OCI-M2 (cell line): Measurements from ENCODE around the gene RCAN2.
"Not testable (repeated sequence)": the region's sequence is repeated elsewhere in the genome, so short reads cannot be mapped to it uniquely, and the experiment has no call there.

Experiments used
- DNase-seq: peaks from one replicate; lab custom pipeline; 2025; ENCODE audit not compliant: unreplicated experiment; lab: John Stamatoyannopoulos, UW

RCAN2 gene

DNA sequence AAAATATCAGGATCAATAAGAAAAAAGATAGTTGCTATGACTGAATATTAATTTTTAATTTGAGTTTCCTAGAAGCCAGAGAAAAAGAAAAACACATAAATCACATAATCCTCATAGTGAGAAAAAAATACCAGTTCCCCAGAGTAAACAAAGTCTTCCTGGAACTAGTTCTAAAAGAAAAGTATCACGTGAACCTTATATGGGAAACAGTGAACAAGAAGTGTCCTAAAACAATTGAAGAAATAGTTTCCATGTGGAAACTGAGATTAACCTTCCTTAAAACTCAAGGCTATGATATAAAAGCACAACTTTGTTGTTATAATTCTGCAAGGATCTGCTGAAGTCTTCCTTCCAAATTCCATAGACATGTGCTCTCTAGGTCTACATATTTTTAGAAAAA is 50.6 kb downstream of the RCAN2 start:
- no peak for DNase-seq

DNA sequence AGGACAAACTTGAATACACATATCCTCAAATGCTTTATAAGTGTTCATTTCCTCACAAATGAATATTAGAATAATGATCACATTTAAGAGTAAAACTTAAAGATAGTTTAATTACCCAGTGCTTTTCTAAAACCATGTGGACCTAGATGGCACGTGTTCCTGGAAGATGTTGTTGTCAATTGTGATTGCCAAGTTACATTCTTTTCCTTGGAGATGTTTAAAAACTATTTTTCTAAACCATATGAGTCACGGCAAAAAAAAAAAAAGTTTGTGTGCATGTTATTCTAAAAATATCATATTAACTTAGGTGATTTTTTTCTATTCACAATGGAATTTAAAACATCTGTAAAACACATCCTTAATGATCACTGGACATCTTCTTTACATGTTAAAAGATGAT is 51.1 kb downstream of the RCAN2 start:
- DNase-seq = no peak

DNA sequence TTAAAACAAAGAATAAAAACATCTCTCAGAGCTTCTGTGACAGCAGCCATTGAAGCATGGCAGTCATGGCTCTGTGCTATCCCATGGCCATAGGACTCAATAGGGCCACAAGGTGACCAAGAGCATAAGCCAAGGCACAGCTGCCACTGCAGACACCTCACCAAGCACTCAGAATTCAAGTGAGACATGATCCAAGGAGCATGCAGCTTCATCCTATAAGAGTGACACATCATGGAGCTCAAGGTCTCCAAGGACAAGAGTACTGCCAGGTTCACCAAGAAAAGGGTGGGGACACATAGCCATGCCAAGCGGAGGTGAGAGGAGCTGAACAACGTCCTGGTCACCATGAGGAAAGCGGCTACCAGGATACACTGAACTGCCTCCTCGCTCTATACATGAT is 53.0 kb downstream of the RCAN2 start:
- no peak for DNase-seq

DNA sequence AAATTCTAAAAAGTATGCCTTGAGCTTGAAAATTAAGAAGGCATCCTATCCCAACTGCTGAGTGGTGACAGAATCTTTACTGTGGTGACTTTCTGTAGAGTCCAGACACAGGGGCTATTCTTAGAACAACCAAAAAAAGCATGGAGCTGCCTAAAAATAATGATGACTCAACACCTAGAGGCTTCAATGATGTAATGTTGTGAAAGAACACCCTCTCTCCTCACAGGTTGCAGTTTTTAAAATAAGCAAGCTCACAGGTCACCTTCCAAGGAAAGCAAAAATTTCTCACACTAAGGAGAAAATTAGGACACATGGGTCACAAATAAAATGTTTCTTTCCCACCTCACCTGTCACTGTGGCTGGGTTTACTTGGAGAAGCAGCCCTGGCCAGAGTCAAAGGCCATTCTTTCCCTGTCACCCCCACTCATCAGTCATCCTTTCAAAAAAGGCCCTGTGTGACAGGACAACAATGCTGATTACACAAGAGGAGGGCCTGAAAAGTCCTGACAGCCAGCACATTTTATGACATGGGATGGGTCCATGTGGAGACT is 53.5 kb downstream of the RCAN2 start:
- DNase-seq = no peak

DNA sequence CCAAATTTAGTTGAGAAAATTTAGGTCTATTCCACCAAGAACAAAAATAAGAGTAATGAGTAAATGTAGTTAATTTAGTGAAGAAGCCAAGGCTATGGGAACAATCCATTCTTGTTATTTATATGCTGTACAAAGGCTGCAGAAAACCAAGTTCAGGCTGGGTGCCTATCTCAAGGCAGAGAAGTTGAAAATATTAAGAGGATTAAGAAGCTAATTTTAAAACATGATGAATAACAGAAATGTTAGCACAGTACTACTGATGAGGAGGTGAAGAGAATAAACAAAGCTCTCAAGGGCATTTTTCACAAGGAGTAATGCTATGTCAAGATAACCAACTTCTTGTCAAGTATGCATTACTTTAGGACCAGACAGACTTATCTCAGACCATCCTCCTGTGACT is 68.6 kb downstream of the RCAN2 start:
- DNase-seq = no peak

DNA sequence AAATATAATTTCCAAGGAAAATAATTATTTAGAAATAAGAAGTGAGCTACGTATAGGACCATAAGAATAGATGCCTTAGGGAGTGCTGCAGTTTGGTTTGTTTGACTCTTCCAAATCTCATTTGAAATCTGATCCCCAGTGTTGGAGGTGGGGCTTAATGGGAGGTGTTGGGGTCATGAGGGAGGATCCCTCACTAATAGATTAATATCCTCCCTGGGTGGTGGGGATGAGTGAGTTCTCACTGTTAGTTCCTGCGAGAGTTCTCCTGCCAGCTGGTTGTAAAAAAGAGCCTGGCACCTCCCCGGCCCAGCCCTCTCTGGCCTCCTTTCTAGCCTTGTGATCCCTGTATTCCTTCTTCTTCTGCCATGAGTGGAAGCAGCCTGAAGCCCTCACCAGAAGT is 69.3 kb downstream of the RCAN2 start:
- DNase-seq = no peak

DNA sequence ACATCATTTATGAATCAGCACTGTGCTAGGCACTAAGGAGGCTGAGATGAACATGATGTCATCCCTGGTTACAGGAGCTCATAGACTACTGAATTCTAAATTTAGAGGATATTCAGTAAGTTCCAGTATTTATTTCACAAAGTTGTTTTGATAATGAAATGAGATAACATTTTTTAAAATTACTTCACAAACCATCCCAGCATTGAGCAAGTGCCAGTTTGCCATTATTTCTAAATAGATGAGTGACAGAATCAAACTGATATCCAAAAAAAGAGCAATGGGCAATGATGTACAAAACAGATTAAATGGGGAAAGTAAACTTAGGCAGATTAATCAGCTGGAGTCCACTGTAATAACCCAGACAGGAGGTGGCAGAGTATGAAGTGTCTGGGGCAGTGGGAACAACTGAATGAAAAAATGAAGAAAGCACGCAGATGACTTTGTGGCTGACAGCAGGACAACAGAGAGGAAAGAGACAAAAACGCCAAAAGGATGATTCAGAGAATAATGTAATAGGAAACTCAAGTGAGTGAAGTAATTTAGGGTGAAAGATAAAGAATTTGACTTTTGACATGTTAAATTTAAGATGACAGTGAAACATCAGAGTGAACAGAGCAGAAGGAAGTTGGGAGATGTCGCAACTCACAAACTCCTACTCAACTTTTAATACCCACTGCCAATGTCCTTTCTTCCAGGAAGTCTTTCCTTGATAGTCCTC is 70.2 kb downstream of the RCAN2 start:
- DNase-seq = no peak

DNA sequence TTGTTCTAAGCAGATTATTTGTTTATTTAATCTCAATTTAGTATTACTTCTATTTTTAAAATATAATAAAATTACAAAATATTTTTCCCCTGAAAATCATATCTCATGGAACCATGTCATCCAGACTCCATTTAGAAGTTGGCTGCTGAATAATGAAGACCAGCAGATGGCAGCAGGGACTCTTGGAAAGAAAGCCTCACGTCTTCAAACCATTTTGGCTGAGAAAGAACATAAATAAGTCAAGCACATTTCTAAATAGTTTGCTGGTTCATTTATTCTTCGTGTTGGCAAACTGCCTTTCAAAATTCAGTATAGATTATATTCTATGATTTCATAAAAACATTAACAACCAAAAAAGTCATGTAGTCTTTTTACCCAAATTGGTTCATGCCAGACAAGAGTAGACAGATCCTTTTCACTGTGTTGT is 71.7 kb downstream of the RCAN2 start:
- DNase-seq = no peak

DNA sequence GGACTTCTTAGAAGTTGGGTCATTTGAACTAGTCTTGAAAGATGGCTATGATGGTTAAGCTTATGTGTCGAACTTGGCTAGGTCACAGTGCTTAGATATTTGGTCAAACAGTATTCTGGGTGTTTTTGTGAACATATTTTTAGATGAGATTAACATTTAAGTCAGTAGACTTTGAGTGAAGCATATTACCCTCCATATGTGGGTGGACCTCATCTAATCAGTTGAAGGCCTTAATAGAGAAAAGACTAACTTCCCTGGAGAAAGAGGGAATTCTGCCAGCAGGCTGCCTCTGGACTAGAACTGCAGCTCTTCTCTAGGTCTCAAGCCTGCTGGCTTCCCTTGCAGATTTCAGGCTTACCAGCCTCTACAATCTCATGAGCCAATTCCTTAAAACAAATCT is 76.9 kb downstream of the RCAN2 start:
- DNase-seq = no peak

DNA sequence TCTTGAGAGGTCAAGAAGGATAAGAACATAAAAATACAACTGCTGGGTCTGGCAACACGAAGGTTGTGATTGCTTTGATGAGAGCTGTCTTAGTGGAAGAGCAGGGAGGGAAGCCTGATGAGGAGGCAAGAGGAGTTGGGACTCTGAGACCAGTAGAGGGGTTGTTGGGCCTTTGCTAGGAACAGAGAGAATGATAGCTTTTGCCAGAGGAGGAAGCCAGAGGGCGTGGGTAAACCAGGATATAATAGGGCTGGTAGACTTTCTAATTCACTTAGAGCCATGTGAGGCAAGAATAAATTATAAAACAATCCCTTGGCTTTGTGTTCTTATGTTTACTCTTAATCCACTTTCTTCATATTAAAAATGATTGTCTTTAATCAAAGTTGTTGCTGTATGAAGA is 78.6 kb downstream of the RCAN2 start:
- no peak for DNase-seq

DNA sequence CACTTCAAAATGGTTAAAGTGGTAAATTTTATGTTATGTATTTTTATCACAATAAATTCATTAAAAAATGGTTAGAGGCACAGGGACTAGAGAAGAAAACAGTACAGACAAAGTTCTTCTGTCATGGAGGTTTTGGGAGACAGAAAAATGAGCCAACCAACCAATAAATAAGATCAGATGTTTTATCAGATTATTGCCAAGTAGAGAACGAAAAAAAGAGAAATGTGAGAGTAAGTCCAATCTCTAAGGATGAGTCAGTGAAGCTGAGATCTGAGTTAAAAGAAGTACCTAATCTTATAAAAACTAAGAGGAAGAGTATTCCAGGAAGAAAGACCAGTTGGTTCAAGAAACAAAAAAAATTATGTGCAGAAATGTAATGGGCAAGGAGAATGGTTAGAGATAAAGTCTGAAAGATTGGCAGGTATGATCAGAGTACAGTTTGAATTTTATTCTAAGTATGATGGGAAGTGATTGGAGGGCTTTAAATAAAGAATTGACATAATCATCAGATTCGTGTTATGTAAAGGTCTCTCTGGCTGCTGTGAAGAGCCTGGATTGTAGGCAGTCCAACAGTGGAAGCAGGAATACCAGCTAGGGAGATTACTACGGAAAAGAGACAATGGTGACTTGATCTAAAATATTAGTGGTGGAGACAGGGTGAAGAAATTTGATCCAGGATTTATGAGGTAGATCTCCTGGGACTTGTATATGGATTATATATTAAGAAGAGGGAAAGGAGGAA is 79.6 kb downstream of the RCAN2 start:
- no peak for DNase-seq

DNA sequence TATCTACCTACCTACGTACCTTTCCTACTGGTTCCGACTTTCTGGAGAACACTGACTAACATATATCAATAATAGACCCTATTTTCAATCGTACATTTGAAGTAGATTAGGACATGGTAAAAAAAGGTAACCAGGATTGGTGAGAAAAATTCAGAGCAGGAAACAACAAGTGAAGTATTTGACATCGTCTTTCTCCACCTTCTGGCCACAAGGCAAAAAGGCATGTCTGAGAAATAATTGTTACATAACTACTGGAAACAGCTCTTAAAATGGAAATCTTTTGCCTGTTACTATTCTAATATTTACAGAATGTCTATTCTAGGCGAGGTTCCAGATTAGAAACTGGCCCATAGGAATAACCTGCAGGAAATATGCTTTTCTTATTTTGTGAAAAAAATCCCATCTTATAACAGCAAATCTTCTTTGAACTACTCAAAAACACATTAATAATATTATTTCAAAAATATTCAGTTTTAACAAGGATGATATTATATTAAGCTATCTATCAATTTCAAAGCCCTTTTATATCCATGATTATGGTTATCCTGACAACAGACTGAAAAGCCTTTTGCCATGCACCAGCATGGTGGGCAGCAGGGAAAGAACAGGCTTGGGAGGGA is 80.8 kb downstream of the RCAN2 start:
- DNase-seq = no peak

DNA sequence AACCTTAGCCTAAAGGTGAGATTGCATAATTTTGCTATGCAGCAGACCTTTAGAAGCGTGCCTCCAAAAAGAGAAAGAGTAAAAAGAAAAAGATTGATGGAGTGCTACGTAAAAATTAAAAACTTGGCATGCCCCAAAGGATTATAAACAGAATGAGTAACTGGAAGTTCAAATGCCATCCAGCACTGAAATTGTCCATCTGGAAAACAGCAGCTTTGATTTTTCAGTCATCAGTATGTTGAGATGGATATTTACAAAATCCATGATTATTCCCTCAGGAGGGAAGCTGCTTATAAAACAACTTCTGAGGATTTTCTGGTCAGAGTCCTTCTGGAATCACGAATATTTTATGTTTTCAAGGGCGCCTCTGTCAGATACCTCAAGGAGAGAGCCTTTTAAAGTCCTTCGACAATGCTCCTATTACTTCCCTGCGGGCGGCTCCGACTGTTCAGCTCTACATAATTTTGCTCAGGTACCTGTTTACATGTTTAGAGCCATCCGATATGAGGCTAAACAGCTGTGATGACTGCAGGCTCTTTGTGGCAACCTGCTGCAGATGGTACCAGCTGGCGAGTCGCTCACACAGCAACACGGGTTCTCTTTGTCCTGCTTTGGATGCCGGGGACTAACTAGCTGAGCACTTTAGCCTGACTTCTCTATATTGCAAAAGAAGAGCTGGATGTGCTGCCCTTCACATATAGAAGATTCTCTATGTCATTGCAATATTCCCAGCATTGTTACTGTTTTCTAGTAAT is 83.3 kb downstream of the RCAN2 start:
- DNase-seq = no peak

DNA sequence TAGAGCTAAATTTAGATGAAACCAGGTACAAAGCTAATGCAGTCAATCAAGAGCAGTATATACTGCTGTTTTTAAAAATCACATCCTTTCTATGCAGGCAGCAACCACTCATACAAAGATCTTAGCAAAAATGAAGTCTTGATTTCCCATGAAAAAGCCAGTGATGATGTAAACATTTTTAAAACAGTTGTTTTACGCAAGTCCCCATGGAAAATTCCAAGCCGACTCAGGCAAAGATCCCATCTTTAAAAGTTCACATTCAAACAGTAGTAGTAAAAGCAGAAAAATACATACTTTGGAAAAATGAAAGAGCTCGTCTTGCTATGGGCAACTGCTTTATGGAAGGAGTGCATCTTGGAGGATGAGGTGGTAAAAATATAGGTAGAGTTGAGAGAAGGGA is 84.0 kb downstream of the RCAN2 start:
- DNase-seq = no peak

DNA sequence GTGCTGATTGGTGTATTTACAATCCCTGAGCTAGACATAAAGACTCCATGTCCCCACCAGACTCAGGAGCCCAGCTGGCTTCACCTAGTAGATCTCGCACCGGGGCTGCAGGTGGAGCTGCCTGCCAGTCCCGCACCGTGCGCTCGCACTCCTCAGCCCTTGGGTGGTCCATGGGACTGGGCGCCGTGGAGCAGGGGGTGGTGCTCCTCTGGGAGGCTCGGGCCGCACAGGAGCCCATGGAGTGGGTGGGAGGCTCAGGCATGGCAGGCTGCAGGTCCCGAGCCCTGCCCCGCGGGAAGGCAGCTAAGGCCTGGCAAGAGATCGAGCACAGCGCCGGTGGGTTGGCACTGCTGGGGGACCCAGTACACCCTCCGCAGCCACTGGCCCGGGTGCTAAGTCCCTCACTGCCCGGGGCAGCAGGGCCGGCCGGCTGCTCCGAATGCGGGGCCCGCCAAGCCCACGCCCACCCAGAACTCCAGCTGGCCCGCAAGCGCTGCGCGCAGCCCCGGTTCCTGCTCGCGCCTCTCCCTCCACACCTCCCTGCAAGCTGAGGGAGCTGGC is 85.5 kb downstream of the RCAN2 start:
- not testable (repeated sequence) for DNase-seq

DNA sequence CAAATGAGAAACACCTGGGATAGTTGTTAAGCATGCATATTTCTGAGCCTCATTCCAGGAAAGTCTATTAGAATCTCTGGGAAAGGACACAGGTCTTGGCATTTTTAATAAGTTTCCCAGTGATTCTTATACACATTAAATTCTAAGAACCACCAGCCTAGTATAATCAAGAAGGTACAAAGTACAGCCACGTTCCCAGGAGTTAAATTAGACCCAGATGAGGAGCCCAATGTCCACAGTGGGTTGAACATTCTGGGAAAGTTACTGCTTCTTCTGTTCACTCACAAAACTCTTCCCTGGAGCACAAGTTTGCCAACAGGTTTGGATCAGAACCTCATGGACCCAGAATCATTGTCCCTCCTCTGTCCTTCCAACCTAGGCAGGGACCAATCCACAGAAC is 90.4 kb downstream of the RCAN2 start:
- DNase-seq = no peak

DNA sequence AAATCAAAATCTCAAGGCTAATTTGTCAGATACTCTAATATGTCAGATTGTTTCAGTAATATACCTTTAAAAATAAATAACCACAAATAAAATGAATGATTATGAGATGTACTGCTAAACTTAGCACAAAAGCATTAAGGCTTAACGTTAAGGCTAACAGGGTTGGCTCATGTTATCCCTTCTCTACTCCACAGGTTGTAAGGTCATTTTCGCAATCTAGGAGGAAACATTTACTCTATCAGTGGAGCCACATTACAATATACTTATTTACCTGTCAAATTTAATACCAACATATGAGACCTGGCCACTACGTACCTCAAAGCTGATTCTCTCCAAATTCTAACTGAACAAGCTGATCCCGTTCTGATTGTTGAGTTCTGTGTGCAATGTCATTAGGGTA is 95.7 kb downstream of the RCAN2 start:
- DNase-seq = no peak

DNA sequence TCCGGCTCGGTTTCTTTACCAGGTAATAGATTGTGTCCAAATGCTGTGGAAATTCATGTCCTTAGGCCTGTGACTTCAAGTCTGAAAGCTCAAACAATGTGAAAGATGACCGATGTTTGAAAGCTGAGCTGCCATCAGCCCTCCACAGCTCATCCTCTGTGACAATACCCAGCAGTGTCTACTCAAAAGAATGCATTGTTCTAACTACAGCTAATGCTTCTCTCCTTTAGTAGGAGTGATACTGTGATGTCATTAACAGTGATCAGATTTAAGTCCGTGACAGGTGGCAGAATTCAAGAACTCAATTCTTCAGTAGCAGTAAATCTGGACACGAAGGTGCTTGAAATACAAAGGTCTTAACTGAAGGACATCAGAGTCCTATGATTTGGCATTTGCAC is 97.3 kb downstream of the RCAN2 start:
- DNase-seq = no peak

DNA sequence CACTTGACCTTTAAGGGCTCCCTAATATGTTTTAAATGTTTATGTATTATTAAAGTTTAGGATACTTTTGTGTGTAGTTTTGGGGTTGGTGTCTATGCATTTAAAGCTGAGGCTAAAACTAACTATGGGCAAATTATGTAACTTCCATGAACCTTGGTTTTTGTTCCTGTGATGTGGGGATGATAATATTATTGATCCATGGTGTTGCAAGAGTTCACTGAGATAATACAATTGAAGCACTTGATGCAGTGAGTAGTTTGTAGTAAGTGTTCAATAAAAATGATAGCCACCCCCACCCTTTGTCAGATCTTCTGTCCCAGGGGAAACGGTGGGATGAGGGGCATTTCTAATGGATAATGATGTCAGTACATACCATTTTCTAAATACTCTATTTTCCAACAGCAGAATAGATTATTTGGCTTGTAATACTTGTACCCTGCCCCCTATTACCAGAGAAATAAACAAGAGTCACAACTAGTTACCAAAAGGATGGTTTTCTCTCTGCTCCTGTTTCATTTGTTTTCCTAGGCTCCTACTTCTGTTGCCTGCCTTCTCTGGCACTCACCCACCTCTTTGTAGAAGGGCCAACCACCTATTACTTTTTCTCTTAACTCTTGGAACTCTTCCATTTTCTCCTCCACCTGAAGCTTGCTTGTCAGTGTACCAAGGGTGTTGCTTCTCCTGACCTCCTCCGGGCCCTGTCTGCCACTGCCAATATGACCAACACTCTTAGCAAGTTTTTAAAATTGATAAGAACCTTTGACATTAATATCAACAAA is 97.9 kb downstream of the RCAN2 start:
- no peak for DNase-seq

DNA sequence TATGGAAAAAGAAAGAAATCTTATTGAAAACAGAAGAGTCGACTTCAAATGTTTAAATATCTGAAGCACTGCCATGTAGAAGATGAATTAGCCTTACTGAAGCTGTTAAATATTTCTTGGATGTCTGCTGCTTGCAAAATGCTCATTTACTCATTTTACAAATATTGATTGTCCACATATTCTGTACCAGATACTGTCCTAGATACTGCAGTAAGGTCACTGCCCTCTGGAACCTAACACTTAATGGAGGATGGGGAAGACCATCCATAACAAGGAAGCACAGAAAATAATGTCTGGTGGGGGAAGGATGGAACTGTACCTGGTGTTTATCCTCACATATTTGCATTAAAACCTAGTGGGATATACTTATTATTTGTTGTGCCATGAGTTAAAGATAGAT is 99.0 kb downstream of the RCAN2 start:
- no peak for DNase-seq
